GM21619 (cell line): ENCODE measurements around the gene HUNK.
"Not testable (repeated sequence)": the region's sequence is repeated elsewhere in the genome, so short reads cannot be mapped to it uniquely, and the experiment has no call there.

Source experiments
- ATAC-seq: cut with Tn5 transposase; IDR thresholded peaks from one replicate; pipeline ENCODE4 v1.9.1; 2021; ENCODE audit not compliant: unreplicated experiment

Gene HUNK

DNA sequence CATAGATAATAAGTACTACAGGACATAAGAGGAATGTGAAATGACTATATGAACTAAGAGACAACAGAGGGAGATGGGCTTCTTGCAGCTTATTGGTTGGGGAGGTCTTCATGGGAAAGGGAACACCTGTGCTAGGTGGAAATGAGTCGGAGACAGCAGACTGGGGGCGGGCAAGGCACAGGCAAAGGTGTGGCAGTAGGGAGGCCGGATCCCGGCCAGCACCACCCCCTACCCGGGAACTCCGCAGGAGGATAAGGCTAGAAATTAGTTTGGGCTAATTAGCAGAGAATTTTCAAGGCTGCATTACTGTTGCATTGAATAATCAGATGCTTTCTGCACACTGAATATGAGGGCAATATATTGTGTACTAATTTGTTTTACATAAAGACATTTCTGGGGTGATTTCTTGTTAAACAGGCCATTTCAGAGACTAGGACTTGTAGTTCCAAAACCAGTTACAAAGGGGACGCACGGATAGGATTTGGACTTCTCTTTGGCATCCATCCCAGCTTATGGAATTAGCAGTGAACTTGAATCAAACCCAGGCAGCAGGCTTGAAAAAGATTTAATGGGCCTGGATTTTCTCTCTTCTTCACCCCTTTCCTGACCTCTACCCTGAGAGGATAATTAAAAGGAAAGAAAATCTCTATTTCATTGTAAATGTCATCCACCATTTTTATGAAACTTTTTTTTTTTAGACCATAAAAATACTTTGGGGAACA, 2.2 kb upstream of the HUNK start:
- no peak for ATAC-seq

- not testable (repeated sequence) for ATAC-seq
Measured at GRCh38 chr21:31871371-31871770, 1.4 kb upstream of the HUNK start.

GRCh38 chr21:31872072-31872451, 758 bp upstream of the HUNK start:
- ATAC-seq = no peak

DNA sequence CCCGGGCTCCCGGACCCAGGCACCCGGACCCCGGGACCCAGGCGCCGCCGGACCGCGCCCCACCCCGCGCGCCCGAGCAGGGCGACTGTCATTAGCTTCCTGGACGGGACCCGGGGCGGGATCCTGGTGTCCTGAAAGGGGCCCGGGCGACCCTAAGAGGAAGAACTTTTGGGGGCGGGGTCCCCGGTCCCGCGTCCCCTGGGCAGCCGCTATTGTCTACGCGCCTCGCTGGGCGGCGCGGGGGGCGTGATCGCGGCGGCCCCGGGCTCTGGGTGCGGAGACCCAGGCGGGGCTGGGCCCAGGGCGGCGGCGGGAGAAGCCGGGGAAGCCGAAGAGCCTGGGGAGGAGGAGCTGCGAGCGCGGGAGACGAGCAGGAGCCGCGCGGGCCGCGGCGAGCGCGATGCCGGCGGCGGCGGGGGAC, 465 bp downstream of the HUNK start:
- no peak for ATAC-seq

- ATAC-seq = no peak
Measured at GRCh38 chr21:31873696-31874599, 1.1 kb downstream of the HUNK start.

DNA sequence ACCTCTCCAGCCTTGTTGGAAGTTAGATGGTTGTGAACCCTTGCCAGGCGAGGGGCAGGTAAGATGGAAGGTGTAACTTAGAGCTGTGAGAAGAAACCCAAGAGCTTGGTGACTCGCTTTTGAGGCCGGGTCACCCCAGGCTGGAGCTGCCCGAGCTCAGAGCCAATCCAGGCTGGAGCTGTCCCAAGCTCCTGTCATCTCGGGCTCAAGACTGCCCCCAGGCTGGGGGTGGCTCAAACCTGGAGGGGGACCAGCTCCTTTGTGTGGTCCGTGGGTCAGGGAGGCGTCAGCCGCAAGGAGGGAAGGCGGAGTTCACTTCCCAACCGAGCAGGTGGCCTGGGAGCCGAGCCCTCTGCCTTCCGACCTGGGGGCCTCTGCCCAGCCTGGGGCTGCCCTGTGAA, 2.0 kb downstream of the HUNK start:
- ATAC-seq = no peak

- no peak for ATAC-seq
Measured at GRCh38 chr21:31875496-31876015, 2.7 kb downstream of the HUNK start.

GRCh38 chr21:31877463-31877957, 4.7 kb downstream of the HUNK start:
- ATAC-seq = no peak

GRCh38 chr21:31878831-31879230, 6.0 kb downstream of the HUNK start:
- no peak for ATAC-seq

DNA sequence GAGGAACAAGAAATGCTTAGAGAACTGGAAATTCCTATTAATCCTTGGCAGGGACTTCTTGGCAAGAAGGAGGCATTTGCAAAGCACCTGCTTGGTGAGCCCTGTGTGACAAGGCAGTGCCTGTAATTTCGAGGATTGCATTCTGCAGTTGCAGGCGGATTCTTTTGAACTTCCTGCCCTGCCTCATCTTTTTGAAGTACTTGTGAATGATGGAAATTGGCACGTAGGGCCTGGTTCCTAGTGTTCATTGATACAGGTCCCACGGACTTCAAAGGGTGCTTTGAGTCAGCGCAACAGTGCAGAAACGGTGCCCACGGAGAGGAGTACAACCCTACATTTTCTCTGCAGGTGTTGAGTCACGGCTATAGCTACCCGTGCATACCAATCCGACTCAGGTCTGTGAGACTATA, 6.4 kb downstream of the HUNK start:
- no peak for ATAC-seq

GRCh38 chr21:31879911-31880310, 7.1 kb downstream of the HUNK start:
- no peak for ATAC-seq

- no peak for ATAC-seq
Measured at GRCh38 chr21:31880816-31881215, 8.0 kb downstream of the HUNK start.

DNA sequence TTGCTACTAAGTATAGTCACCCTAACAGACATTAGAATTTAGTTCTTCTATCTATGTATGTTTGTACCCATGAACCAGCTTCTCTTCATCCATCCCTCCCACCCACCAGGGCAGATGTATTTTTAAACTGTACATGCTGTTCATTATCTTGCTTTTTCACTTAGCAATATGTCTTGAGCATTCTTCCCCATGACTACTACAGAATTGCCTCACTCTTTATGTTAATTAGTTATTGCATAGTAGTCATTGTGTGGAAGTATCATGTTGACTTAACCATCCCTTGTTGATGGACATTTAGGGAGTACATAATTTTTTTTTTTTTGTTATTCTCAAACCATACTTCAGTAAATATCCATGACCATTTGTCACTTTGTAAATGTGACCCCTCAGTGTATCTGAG, 9.9 kb downstream of the HUNK start:
- ATAC-seq = no peak

GRCh38 chr21:31885146-31885545, 12.3 kb downstream of the HUNK start:
- ATAC-seq = no peak

GRCh38 chr21:31886915-31887314, 14.1 kb downstream of the HUNK start:
- no peak for ATAC-seq

DNA sequence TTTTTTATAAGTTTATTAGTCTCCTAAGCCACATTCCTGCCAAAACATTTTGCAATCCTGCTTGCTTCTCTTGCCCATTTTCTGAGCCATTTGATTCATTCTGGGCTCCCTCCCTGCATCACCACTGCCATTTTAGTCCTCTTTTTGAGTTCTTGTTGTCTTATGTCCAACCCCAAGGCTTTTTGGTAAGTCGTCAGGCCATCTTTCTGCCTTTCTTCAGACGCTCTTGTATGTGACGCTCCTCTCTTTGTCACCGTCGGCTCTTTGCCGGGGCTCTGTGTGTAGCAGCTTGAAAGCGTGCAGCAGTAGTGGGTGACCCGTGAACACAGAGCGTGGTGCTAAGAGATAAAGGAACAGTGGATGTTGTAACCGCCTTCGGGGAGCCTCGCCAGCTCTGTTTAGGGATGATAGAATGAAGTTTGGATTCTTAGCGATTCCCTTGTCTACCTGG, 14.6 kb downstream of the HUNK start:
- no peak for ATAC-seq

GRCh38 chr21:31888936-31889371, 16.1 kb downstream of the HUNK start:
- no peak for ATAC-seq

- no peak for ATAC-seq
Measured at GRCh38 chr21:31889460-31889859, 16.6 kb downstream of the HUNK start.

- no peak for ATAC-seq
Measured at GRCh38 chr21:31892686-31893085, 19.9 kb downstream of the HUNK start.

DNA sequence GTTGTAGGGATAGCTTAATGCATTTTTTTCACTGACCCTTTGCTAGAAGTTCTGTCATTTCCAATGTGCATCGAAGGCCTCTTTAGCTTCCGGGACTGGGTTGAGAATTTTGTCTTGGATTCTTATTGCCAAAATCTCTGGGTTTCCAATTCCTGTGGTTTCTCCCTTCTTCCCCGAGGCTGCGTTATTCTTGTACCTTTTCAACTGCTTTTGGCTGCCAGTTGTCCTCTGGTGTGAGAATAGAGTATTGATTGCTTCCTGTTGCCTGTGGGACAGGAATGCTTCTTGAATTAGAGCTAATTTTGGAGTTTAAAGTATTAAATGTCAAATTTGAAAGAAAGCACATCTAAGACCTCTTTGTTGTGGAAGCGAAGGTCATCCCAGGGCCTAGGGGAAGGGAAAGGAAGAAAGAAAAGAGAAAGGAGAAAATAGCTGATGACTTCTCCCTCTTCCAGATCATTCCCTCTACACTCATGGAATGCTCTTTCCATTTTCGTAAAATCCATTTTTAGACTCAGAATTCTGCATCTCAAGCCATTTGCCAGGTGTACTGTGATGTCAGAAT, 21.1 kb downstream of the HUNK start:
- ATAC-seq = no peak

GRCh38 chr21:31894457-31894856, 21.6 kb downstream of the HUNK start:
- no peak for ATAC-seq
